H1 (cell line): ENCODE results near the gene ARL6IP4.

ENCODE experiments used
- POLR2A ChIP-seq, 2 experiments: IDR thresholded peaks; 1 replicate in 1 of 2; 2 replicates in 1 of 2; pipeline ENCODE4 v1.6.1; 2011; ENCODE audit warnings: low read depth in 2 of 2, low read length in 2 of 2, mild to moderate bottlenecking in 2 of 2; ENCODE audit errors: control extremely low read depth in 1 of 2
- RXRA ChIP-seq: IDR thresholded peaks from 2 replicates; pipeline ENCODE4 v1.6.1; 2011; ENCODE audit warnings: low read depth, mild to moderate bottlenecking, low read length, moderate library complexity; ENCODE audit not compliant: insufficient read depth
- SIN3A ChIP-seq, 2 experiments: IDR thresholded peaks in 1 of 2; conservative IDR thresholded peaks in 1 of 2; 2 replicates each; pipeline ENCODE4 v1.6.1; 2011 to 2012; ENCODE audit warnings: low read length in 2 of 2, improper control_type of control experiment in 1 of 2, low read depth in 1 of 2, mild to moderate bottlenecking in 1 of 2
- SP2 ChIP-seq: IDR thresholded peaks from 2 replicates; pipeline ENCODE4 v1.6.1; 2012; ENCODE audit warnings: mild to moderate bottlenecking, low read length, inconsistent platforms
- TF ChIP-seq, protein P1 (sequence below): IDR thresholded peaks from 2 replicates; pipeline ENCODE4 v1.6.1; 2011; ENCODE audit warnings: low read length, improper control_type of control experiment
- TF ChIP-seq, protein P2 (sequence below), 3 experiments: IDR thresholded peaks; 1 replicate in 2 of 3; 2 replicates in 1 of 3; pipeline versions ENCODE4 v1.5.1 to v1.6.1; 2011; ENCODE audit warnings: low read length in 3 of 3, mild to moderate bottlenecking in 3 of 3, inconsistent platforms in 2 of 3, low read depth in 1 of 3, moderate library complexity in 1 of 3; ENCODE audit not compliant: insufficient read depth in 1 of 3; ENCODE audit errors: control extremely low read depth in 1 of 3

DNA sequence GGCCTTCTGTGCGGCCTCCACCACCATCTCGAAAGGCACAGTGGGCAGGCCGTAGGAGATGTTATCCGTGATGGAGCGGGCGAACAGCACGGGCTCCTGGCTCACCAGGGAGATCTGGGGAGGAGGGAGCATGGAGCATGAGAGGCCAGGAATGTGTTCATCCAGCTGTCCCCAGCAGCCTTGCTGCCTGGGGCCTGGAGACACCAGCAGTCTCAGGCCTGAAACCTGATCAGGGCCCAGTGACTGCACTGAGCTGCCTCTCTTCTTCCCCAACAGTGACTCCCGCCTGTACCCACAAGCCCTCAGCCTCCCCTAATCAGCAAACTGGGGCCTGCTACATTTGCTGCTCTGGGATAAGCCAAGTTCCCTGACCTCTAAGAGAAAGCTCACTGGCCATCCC is 45.2 kb upstream of the ARL6IP4 start:
- TF ChIP-seq, protein P1, sequence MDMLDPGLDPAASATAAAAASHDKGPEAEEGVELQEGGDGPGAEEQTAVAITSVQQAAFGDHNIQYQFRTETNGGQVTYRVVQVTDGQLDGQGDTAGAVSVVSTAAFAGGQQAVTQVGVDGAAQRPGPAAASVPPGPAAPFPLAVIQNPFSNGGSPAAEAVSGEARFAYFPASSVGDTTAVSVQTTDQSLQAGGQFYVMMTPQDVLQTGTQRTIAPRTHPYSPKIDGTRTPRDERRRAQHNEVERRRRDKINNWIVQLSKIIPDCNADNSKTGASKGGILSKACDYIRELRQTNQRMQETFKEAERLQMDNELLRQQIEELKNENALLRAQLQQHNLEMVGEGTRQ: no peak
- no peak for TF ChIP-seq RXRA
- TF ChIP-seq SP2: no peak
- no peak for TF ChIP-seq POLR2A (IDR thresholded peaks at IDR 0.05; ENCODE audit: control extremely low read depth in 1 of 2, low read depth in 2 of 2, low read length in 2 of 2)
- TF ChIP-seq, protein P2, sequence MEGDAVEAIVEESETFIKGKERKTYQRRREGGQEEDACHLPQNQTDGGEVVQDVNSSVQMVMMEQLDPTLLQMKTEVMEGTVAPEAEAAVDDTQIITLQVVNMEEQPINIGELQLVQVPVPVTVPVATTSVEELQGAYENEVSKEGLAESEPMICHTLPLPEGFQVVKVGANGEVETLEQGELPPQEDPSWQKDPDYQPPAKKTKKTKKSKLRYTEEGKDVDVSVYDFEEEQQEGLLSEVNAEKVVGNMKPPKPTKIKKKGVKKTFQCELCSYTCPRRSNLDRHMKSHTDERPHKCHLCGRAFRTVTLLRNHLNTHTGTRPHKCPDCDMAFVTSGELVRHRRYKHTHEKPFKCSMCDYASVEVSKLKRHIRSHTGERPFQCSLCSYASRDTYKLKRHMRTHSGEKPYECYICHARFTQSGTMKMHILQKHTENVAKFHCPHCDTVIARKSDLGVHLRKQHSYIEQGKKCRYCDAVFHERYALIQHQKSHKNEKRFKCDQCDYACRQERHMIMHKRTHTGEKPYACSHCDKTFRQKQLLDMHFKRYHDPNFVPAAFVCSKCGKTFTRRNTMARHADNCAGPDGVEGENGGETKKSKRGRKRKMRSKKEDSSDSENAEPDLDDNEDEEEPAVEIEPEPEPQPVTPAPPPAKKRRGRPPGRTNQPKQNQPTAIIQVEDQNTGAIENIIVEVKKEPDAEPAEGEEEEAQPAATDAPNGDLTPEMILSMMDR (IDR thresholded peaks at IDR 0.05; ENCODE audit: control extremely low read depth in 1 of 3, insufficient read depth in 1 of 3, low read depth in 1 of 3, low read length in 3 of 3): no peak
- TF ChIP-seq SIN3A (conservative IDR thresholded peaks at IDR 0.05 in 1 of 2, IDR thresholded peaks at IDR 0.05 in 1 of 2; ENCODE audit: low read depth in 1 of 2, low read length in 2 of 2): no peak
